BLaER1 (cell line): ENCODE data around the gene MPV17.
"Not testable (repeated sequence)": the region's sequence is repeated elsewhere in the genome, so short reads cannot be mapped to it uniquely, and the experiment has no call there.

ENCODE experiments used
- H3K27ac ChIP-seq: shearing (Covaris generic); formaldehyde crosslinking; 2 replicates; pipeline ENCODE4 v1.8.1; 2022
- H3K27me3 ChIP-seq: shearing (Covaris generic); formaldehyde crosslinking; 2 replicates; pipeline ENCODE4 v1.8.1; 2022
- H3K36me3 ChIP-seq: shearing (Covaris generic); formaldehyde crosslinking; 2 replicates; pipeline ENCODE4 v1.8.1; 2022
- H3K4me1 ChIP-seq: shearing (Covaris generic); formaldehyde crosslinking; 2 replicates; pipeline ENCODE4 v1.8.1; 2022
- H3K4me2 ChIP-seq: shearing (Covaris generic); formaldehyde crosslinking; 2 replicates; pipeline ENCODE4 v1.8.1; 2022
- H3K4me3 ChIP-seq: shearing (Covaris generic); formaldehyde crosslinking; 2 replicates; pipeline ENCODE4 v1.8.1; 2022
- H3K9ac ChIP-seq: shearing (Covaris generic); formaldehyde crosslinking; 2 replicates; pipeline ENCODE4 v1.8.1; 2022
- H3K9me3 ChIP-seq: shearing (Covaris generic); formaldehyde crosslinking; 2 replicates; pipeline ENCODE4 v1.8.1; 2022
- H4K20me1 ChIP-seq: shearing (Covaris generic); formaldehyde crosslinking; 2 replicates; pipeline ENCODE4 v1.8.1; 2022
- Cebpa-rat ChIP-seq: shearing (Covaris generic); IDR thresholded peaks from 2 replicates; pipeline ENCODE4 v1.8.1; 2022

MPV17 gene

GRCh38 chr2:27356056-27356381 is 33.1 kb upstream of the MPV17 start:
- Histone ChIP-seq H4K20me1 (peaks cover 35% of the 10 kb centered on the region), H3K27ac (peak overlapping the region; percentile 96), H3K4me3 (peak overlapping the region; percentile 82), H3K9me3 (no peaks in the 10 kb centered on the region), H3K4me2 (peak overlapping the region; percentile 90), H3K9ac (peak overlapping the region; percentile 94), H3K36me3 (peaks cover 20% of the 10 kb centered on the region; the same call in 1 of the 2 replicates), H3K4me1 (peaks cover 38% of the 10 kb centered on the region), H3K27me3 (no peaks in the 10 kb centered on the region)
- TF ChIP-seq Cebpa-rat, result no peak

DNA sequence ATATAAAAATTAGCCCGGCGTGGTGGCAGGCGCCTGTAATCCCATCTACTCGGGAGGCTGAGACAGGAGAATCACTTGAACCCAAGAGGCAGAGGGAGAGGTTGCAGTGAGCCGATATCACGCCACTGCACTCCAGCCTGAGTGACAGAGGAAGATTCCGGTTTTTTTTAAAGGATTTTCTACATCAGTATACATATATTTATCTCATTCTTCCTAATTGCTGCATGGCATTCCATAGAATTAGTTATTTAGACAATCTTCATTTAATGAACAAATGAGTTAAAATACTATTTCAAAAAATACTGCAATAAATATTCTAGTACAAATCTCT is 31.7 kb upstream of the MPV17 start:
- peaks cover 49% of the 10 kb centered on the region for H4K20me1 ChIP-seq
- peaks cover 38% of the 10 kb centered on the region for H3K4me1 ChIP-seq
- no peaks in the 10 kb centered on the region for H3K9me3 ChIP-seq
- no peak overlapping the region for H3K27ac ChIP-seq
- H3K4me2 ChIP-seq, result peak overlapping the region; percentile 90; the same call in 1 of the 2 replicates
- H3K9ac ChIP-seq, result no peak overlapping the region
- no peak for TF ChIP-seq Cebpa-rat
- H3K4me3 ChIP-seq, result no peak overlapping the region
- H3K36me3 ChIP-seq, result peaks cover 30% of the 10 kb centered on the region
- H3K27me3 ChIP-seq, result no peaks in the 10 kb centered on the region

GRCh38 chr2:27353762-27354596 is 31.1 kb upstream of the MPV17 start:
- H3K27ac ChIP-seq, result no peak overlapping the region
- no peak overlapping the region for H3K4me3 ChIP-seq
- H3K9me3 ChIP-seq, result no peaks in the 10 kb centered on the region
- H3K9ac ChIP-seq, result no peak overlapping the region
- peaks cover 38% of the 10 kb centered on the region for H3K4me1 ChIP-seq
- peaks cover 54% of the 10 kb centered on the region for H4K20me1 ChIP-seq
- no peaks in the 10 kb centered on the region for H3K27me3 ChIP-seq
- H3K36me3 ChIP-seq, result peaks cover 32% of the 10 kb centered on the region
- TF ChIP-seq Cebpa-rat, result no peak
- H3K4me2 ChIP-seq, result peak overlapping the region; percentile 90

GRCh38 chr2:27353386-27353761 is 30.5 kb upstream of the MPV17 start:
- H3K4me3 ChIP-seq, result not testable (repeated sequence)

GRCh38 chr2:27351802-27352598 is 29.1 kb upstream of the MPV17 start:
- Histone ChIP-seq H3K4me1 (peaks cover 27% of the 10 kb centered on the region), H3K27ac (no peak overlapping the region), H3K9me3 (no peaks in the 10 kb centered on the region), H3K36me3 (peaks cover 43% of the 10 kb centered on the region), H3K27me3 (no peaks in the 10 kb centered on the region), H3K9ac (peak overlapping the region; percentile 4; the same call in 1 of the 2 replicates), H3K4me3 (no peak overlapping the region), H4K20me1 (peaks cover 72% of the 10 kb centered on the region), H3K4me2 (no peak overlapping the region)
- no peak for TF ChIP-seq Cebpa-rat

More at GRCh38 chr2:27353386-27353761, 30.5 kb upstream of the MPV17 start:
- Histone ChIP-seq H3K4me2 (peak overlapping the region; percentile 90), H3K4me1 (peaks cover 36% of the 10 kb centered on the region), H4K20me1 (peaks cover 58% of the 10 kb centered on the region), H3K36me3 (peaks cover 34% of the 10 kb centered on the region)
- H3K27ac ChIP-seq, H3K9ac ChIP-seq, H3K9me3 ChIP-seq, H3K27me3 ChIP-seq: not testable (repeated sequence)

DNA sequence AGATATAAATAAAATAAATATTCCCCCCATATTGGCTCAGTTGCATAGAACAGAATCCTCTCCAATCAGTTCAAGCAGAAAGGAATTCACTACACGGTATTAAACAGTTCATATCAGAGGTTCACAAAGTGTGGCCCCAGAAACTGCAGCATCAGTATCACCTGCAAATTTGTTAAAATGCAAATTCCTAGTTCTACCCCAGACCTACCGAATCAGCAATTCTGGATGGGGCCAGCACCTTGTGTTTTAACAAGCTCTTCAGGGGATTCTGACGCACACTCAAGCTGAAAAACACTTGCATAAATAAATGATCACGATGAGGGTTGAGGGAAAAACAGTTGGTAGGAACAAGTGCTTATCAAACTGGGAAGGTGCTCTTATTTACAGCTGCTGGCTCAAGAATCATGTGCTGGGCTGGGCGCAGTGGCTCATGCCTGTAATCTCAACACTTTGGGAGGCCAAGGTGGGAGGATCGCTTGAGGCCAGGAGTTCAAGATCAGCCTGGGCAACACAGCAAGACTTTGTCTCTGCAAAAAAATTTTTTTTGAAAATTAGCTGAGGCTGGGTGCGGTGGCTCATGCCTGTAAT is 27.3 kb upstream of the MPV17 start:
- Histone ChIP-seq H3K4me3 (no peak overlapping the region), H3K4me2 (no peak overlapping the region), H4K20me1 (peaks cover 90% of the 10 kb centered on the region), H3K4me1 (peaks cover 22% of the 10 kb centered on the region), H3K36me3 (peaks cover 59% of the 10 kb centered on the region), H3K9me3 (no peaks in the 10 kb centered on the region), H3K27ac (no peak overlapping the region), H3K9ac (no peak overlapping the region), H3K27me3 (no peaks in the 10 kb centered on the region)
- no peak for TF ChIP-seq Cebpa-rat

DNA sequence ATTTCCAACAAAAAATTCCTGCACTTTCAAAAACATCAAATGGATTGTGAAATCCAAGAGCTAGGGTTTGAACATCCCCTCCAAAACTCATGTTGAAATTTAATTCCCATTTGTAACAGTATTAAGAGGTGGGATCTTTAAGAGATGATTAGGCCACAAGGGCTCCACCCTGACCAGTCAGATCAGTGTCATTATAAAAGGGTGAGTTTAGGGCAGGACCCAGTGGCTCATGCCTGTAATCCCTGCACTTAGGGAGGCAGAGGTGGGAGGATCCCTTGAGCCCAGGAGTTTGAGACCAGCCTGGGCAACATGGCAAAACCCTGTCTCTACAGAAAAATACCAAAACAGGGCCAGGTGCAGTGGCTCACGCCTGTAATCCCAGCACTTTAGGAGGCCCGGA is 24.7 kb upstream of the MPV17 start:
- no peak overlapping the region for H3K27ac ChIP-seq

GRCh38 chr2:27336173-27336572 is 13.3 kb upstream of the MPV17 start:
- H3K27me3 ChIP-seq, result no peaks in the 10 kb centered on the region
- H3K27ac ChIP-seq, result no peak overlapping the region
- no peaks in the 10 kb centered on the region for H4K20me1 ChIP-seq
- no peaks in the 10 kb centered on the region for H3K4me1 ChIP-seq
- H3K9ac ChIP-seq, result no peak overlapping the region
- TF ChIP-seq Cebpa-rat, result no peak
- no peaks in the 10 kb centered on the region for H3K9me3 ChIP-seq
- no peak overlapping the region for H3K4me2 ChIP-seq
- peaks cover 100% of the 10 kb centered on the region for H3K36me3 ChIP-seq
- no peak overlapping the region for H3K4me3 ChIP-seq

More for the DNA sequence above, 24.7 kb upstream of the MPV17 start:
- peaks cover 72% of the 10 kb centered on the region for H3K36me3 ChIP-seq
- H3K4me1 ChIP-seq, result no peaks in the 10 kb centered on the region
- H3K9me3 ChIP-seq, result no peaks in the 10 kb centered on the region
- no peak overlapping the region for H3K4me2 ChIP-seq
- H3K9ac ChIP-seq, result no peak overlapping the region
- H3K27me3 ChIP-seq, result no peaks in the 10 kb centered on the region
- peaks cover 97% of the 10 kb centered on the region for H4K20me1 ChIP-seq
- no peak for TF ChIP-seq Cebpa-rat
- H3K4me3 ChIP-seq, result no peak overlapping the region

GRCh38 chr2:27335311-27335710 is 12.4 kb upstream of the MPV17 start:
- no peaks in the 10 kb centered on the region for H3K27me3 ChIP-seq
- no peak for TF ChIP-seq Cebpa-rat
- no peak overlapping the region for H3K9ac ChIP-seq
- H3K27ac ChIP-seq, result no peak overlapping the region
- H4K20me1 ChIP-seq, result no peaks in the 10 kb centered on the region
- H3K36me3 ChIP-seq, result peaks cover 100% of the 10 kb centered on the region
- no peaks in the 10 kb centered on the region for H3K9me3 ChIP-seq
- H3K4me2 ChIP-seq, result no peak overlapping the region
- H3K4me3 ChIP-seq, result no peak overlapping the region
- no peaks in the 10 kb centered on the region for H3K4me1 ChIP-seq

GRCh38 chr2:27324720-27325119 is 1.8 kb upstream of the MPV17 start:
- Histone ChIP-seq H3K36me3 (peaks cover 48% of the 10 kb centered on the region), H3K27ac (no peak overlapping the region), H3K27me3 (no peaks in the 10 kb centered on the region), H3K9ac (no peak overlapping the region), H3K4me1 (peaks cover 33% of the 10 kb centered on the region), H4K20me1 (no peaks in the 10 kb centered on the region), H3K4me3 (no peak overlapping the region), H3K4me2 (no peak overlapping the region), H3K9me3 (no peaks in the 10 kb centered on the region)
- no peak for TF ChIP-seq Cebpa-rat
